K562 (cell line): ENCODE data around the gene COMMD1. TPM values are rescaled to one million over a fixed set of nuclear protein-coding genes. Genes with fewer than 3 reads are reported as not detected.
"Not testable (repeated sequence)": the region's sequence is repeated elsewhere in the genome, so short reads cannot be mapped to it uniquely, and the experiment has no call there.

ENCODE experiments used
- ATAC-seq: fragments of 200-7000 bp; cut with Tn5 transposase; 3 replicates; pipeline ENCODE4 v1.9.1; 2020; ENCODE audit warnings: moderate library complexity
- BruUV-seq: library from RNA; stranded (reverse); fragments of 400-500 nt; replicated peaks from 2 replicates; lab custom pipeline; 2021; lab: Mats Ljungman, UMichigan
- CTCF ChIA-PET: fragments of 300-600 bp; formaldehyde crosslinking; extraction: SDS; loops from one replicate; lab custom pipeline; 2021; ENCODE audit warnings: low intra/inter-chr PET ratio; lab: Yijun Ruan, JAX
- POLR2A ChIA-PET: fragments of 300-600, 350-650 bp; sonication (Branson Sonifier 250); formaldehyde crosslinking; extraction: SDS; loops from one replicate; lab custom pipeline; 2021; ENCODE audit warnings: antibody characterized with exemption, inconsistent platforms; lab: Yijun Ruan, JAX
- DNase-seq, 4 experiments: peaks; one replicate each; pipeline versions ENCODE4 v3.0.0 to v3.0.0-alpha.2; 2011 to 2018; ENCODE audit warnings: low spot score in 3 of 4, mixed read lengths in 3 of 4; ENCODE audit errors: extremely low read depth in 1 of 4
- FAIRE-seq: peaks from 2 replicates; lab custom pipeline; 2011; peaks lifted over from hg19 to GRCh38; lab: Jason Lieb, UNC
- H2AFZ ChIP-seq: 2 replicates; pipeline ENCODE4 v1.6.0; 2011; ENCODE audit warnings: low read depth, low read length, control low read depth, inconsistent platforms
- H3K27ac ChIP-seq: fragments of 200-600 bp; 3 replicates; pipeline ENCODE4 v1.8.0; 2011; ENCODE audit warnings: low read depth, mild to moderate bottlenecking, control low read depth, inconsistent platforms, low read length, moderate library complexity, mixed read lengths; ENCODE audit errors: extremely low read depth
- H3K27me3 ChIP-seq, 2 experiments: fragments of 300-600 bp in 1 of 2; 2 replicates in 1 of 2; 3 replicates in 1 of 2; pipeline versions ENCODE4 v1.6.0 to v1.8.0; 2011; ENCODE audit warnings: inconsistent platforms in 2 of 2, low read length in 2 of 2, mild to moderate bottlenecking in 1 of 2, mixed read lengths in 1 of 2, moderate library complexity in 1 of 2; ENCODE audit not compliant: control insufficient read depth in 2 of 2, insufficient read depth in 2 of 2
- H3K36me3 ChIP-seq: fragments of 300-600 bp; 3 replicates; pipeline ENCODE4 v1.8.0; 2011; ENCODE audit warnings: mild to moderate bottlenecking, low read length, inconsistent platforms; ENCODE audit not compliant: control insufficient read depth, insufficient read depth
- H3K4me1 ChIP-seq, 2 experiments: fragments of 200-600 bp in 1 of 2; replicated peaks in 1 of 2; 2 replicates in 1 of 2; 3 replicates in 1 of 2; pipeline versions ENCODE4 v1.5.1 to v1.8.0; 2011; ENCODE audit warnings: inconsistent platforms in 2 of 2, low read length in 2 of 2, mild to moderate bottlenecking in 1 of 2, mixed read lengths in 1 of 2, moderate library complexity in 1 of 2; ENCODE audit not compliant: control insufficient read depth in 2 of 2, insufficient read depth in 2 of 2
- H3K4me2 ChIP-seq: 2 replicates; pipeline ENCODE4 v1.6.1; 2011; ENCODE audit warnings: low read length, control low read depth, inconsistent platforms, mixed read lengths; ENCODE audit not compliant: insufficient read depth
- H3K4me3 ChIP-seq: fragments of 200-600 bp; sonication (generic), shearing (Covaris generic); 2 replicates; pipeline ENCODE4 v1.5.1; 2016; ENCODE audit warnings: control low read depth, inconsistent platforms
- H3K79me2 ChIP-seq: fragments of 200-600 bp; 3 replicates; pipeline ENCODE4 v1.8.0; 2011; ENCODE audit warnings: low read length, inconsistent platforms; ENCODE audit not compliant: control insufficient read depth, insufficient read depth
- H3K9ac ChIP-seq, 2 experiments: 2 replicates each; pipeline versions ENCODE4 v1.6.0 to v1.6.1; 2011; ENCODE audit warnings: low read depth in 2 of 2, low read length in 2 of 2, control low read depth in 1 of 2, inconsistent platforms in 1 of 2, mild to moderate bottlenecking in 1 of 2, mixed read lengths in 1 of 2; ENCODE audit not compliant: insufficient read depth in 1 of 2
- H3K9me1 ChIP-seq: one replicate; pipeline ENCODE4 v1.6.0; 2011; ENCODE audit warnings: inconsistent platforms, mild to moderate bottlenecking, low read length, moderate library complexity; ENCODE audit not compliant: control insufficient read depth, insufficient read depth
- H3K9me3 ChIP-seq: replicated peaks from 2 replicates; pipeline ENCODE4 v1.5.1; 2011; ENCODE audit warnings: low read depth, low read length, inconsistent platforms; ENCODE audit not compliant: control insufficient read depth, insufficient read depth
- H4K20me1 ChIP-seq: replicated peaks from 2 replicates; pipeline ENCODE4 v1.6.1; 2011; ENCODE audit warnings: low read length, inconsistent platforms, mixed read lengths; ENCODE audit not compliant: control insufficient read depth, insufficient read depth
- HMG20B ChIP-seq: fragments of 250-450 bp; sonication (Bioruptor Pico); IDR thresholded peaks from 2 replicates; pipeline ENCODE4 v1.5.0; 2021; ENCODE audit warnings: mild to moderate bottlenecking
- MCM7 ChIP-seq, 2 experiments: fragments of 450-650 bp; IDR thresholded peaks; 2 replicates each; pipeline ENCODE4 v1.6.1; 2016 to 2018
- SPI1 ChIP-seq: IDR thresholded peaks from 2 replicates; pipeline ENCODE4 v1.6.1; 2011; ENCODE audit warnings: low read depth, low read length, control low read depth, borderline replicate concordance
- ZNF57 ChIP-seq: fragments of 450-650 bp; formaldehyde crosslinking; IDR thresholded peaks from 2 replicates; pipeline ENCODE4 v1.4.0; 2020; ENCODE audit warnings: mild to moderate bottlenecking, moderate library complexity
- ZNF668 ChIP-seq: fragments of 250-450 bp; sonication (Bioruptor Pico); IDR thresholded peaks from 2 replicates; pipeline ENCODE4 v1.8.0; 2022; ENCODE audit warnings: mild to moderate bottlenecking, inconsistent platforms
- WGBS: fragments of 100-300 bp; shearing (Covaris generic); methylation state at CpG from one replicate; pipeline ENCODE4 v1.1.6; 2016; ENCODE audit warnings: low coverage, mixed read lengths; ENCODE audit not compliant: insufficient coverage; ENCODE audit errors: missing lambda C conversion rate; 5-methylcytosine and 5-hydroxymethylcytosine counted together
- in situ Hi-C: fragments of 300-500 bp; cut with MboI; formaldehyde crosslinking; loops from 4 replicates; pipeline ENCODE4 v1.15.0; 2018; ENCODE audit warnings: inconsistent platforms, mixed read lengths
- intact Hi-C: fragments of 100-400 bp; cut with micrococcal nuclease; formaldehyde crosslinking; loops from 2 replicates; pipeline ENCODE4 v1.14.2; 2022
- polyA plus RNA-seq, 8 experiments: library from polyadenylated mRNA; depleted of rRNA in 4 of 8; stranded (reverse) in 5 of 8; unstranded in 3 of 8; fragments of >200 nt; fragmentation: Nextera tagmentation in 2 of 8; fragmentation: Illumina TruSeq in 1 of 8; extraction: Ambion mirVana in 2 of 8; extraction: Trizol in 1 of 8; gene quantifications; 2 replicates each; pipeline versions ENCODE4 v1.2.1 to v1.2.3, GENCODE V29; 2011 to 2014; ENCODE audit warnings: inconsistent platforms in 1 of 8, missing spikeins in 1 of 8
- total RNA-seq, 7 experiments: library from RNA; depleted of rRNA in 6 of 7; stranded (reverse); fragments of >200 nt in 6 of 7; fragmentation: Illumina TruSeq in 2 of 7; extraction: Trizol in 2 of 7; gene quantifications; 2 replicates each; pipeline versions ENCODE4 v1.2.1 to v1.2.3, GENCODE V29; 2011 to 2021; ENCODE audit warnings: low replicate concordance in 1 of 7
- TF ChIP-seq, protein P1 (sequence below): fragments of 450-650 bp; IDR thresholded peaks from one replicate; pipeline ENCODE4 v1.6.1; 2018; ENCODE audit warnings: mild to moderate bottlenecking, moderate library complexity; ENCODE audit not compliant: partially characterized antibody
- TF ChIP-seq, protein P2 (sequence below): fragments of 450-650 bp; IDR thresholded peaks from 2 replicates; pipeline ENCODE4 v1.6.1; 2014; ENCODE audit warnings: low read depth, mild to moderate bottlenecking, moderate library complexity, borderline replicate concordance

COMMD1 gene
- total and polyA plus RNA-seq, 9 of the 15 experiments (the other 6 are each of a cell fraction or from before 2014, with no cell fraction given), result 14.4 to 77.0 (median 21.4) TPM

DNA sequence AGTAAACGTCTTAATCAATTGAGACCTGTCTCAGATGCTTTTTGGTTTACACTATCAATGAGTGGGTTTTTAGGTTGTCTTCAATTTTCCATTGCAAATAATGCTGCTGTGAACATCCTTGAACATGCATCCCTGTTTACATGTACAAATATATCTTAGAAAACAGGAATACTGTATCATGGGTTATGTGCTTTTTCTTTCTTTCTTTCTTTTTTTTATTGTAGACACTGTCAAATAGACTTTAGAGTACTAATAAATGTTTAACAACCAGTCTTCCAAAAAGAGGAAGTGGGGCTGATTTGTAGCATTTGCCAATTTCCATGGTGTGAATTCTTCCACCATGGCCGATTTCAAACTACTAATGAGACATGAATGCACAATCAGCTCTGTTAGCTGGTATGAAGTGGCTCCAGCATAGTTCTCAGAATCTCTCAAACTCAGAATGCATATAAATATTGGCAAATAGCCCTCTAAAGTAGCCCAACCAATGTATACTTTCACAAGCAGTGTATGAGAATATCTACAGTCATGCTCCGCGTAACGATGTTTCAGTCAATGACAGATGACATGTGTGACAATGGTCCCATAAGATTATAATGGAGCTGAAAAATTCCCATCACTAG lies 240.1 kb downstream of the COMMD1 start:
- no peaks in the 10 kb centered on the region for H4K20me1 ChIP-seq
- intact Hi-C loops, result loop anchor here (5.0 kb wide), 1 partner anchor 152 kb away; no protein-coding TSS in a partner anchor
- H3K36me3 ChIP-seq, result no peaks in the 10 kb centered on the region
- H3K9me3 ChIP-seq, result no peaks in the 10 kb centered on the region
- H3K27me3 ChIP-seq, result no peaks in the 10 kb centered on the region
- DNase-seq (no peak), ATAC-seq (no peak), FAIRE-seq (peak; percentile 29)
- H3K4me1 ChIP-seq, result peaks cover 0 to 7% of the 10 kb centered on the region in 2 experiments; a peak in 2 of 5 replicates
- H3K9ac ChIP-seq, result no peak overlapping the region
- H3K27ac ChIP-seq, result no peak overlapping the region
- no peaks in the 10 kb centered on the region for H3K79me2 ChIP-seq
- CTCF ChIA-PET, result no interaction called here
- H3K4me3 ChIP-seq, result no peak overlapping the region
- no TSS peak for BruUV-seq
- in situ Hi-C loops, result no loop called here
- no peaks in the 10 kb centered on the region for H3K9me1 ChIP-seq
- H2AFZ ChIP-seq, result no peak overlapping the region
- TF ChIP-seq ZNF57 (CRISPR knock-in tag), result no peak
- no peak for TF ChIP-seq HMG20B (CRISPR knock-in tag)
- peak; percentile 98 for TF ChIP-seq SPI1
- TF ChIP-seq, protein P1, sequence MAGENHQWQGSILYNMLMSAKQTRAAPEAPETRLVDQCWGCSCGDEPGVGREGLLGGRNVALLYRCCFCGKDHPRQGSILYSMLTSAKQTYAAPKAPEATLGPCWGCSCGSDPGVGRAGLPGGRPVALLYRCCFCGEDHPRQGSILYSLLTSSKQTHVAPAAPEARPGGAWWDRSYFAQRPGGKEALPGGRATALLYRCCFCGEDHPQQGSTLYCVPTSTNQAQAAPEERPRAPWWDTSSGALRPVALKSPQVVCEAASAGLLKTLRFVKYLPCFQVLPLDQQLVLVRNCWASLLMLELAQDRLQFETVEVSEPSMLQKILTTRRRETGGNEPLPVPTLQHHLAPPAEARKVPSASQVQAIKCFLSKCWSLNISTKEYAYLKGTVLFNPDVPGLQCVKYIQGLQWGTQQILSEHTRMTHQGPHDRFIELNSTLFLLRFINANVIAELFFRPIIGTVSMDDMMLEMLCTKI, result no peak
- TF ChIP-seq, protein P2, sequence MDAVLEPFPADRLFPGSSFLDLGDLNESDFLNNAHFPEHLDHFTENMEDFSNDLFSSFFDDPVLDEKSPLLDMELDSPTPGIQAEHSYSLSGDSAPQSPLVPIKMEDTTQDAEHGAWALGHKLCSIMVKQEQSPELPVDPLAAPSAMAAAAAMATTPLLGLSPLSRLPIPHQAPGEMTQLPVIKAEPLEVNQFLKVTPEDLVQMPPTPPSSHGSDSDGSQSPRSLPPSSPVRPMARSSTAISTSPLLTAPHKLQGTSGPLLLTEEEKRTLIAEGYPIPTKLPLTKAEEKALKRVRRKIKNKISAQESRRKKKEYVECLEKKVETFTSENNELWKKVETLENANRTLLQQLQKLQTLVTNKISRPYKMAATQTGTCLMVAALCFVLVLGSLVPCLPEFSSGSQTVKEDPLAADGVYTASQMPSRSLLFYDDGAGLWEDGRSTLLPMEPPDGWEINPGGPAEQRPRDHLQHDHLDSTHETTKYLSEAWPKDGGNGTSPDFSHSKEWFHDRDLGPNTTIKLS, result no peak
- no peak for TF ChIP-seq MCM7 (IDR thresholded peaks at IDR 0.05)
- TF ChIP-seq ZNF668, result no peak
- H3K4me2 ChIP-seq, result no peak overlapping the region
- POLR2A ChIA-PET, result no interaction called here
- 61% methylated on average over 5 of the region's 5 CpGs for WGBS

DNA sequence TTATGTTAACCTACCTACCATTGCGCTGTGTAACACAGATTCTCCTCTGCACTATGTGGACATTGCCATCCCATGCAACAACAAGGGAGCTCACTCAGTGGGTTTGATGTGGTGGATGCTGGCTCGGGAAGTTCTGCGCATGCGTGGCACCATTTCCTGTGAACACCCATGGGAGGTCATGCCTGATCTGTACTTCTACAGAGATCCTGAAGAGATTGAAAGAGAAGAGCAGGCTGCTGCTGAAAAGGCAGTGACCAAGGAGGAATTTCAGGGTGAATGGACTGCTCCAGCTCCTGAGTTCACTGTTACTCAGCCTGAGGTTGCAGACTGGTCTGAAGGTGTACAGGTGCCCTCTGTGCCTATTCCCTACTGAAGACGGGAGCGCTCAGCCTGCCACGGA lies 241.3 kb downstream of the COMMD1 start:
- H3K36me3 ChIP-seq, in situ Hi-C loops, POLR2A ChIA-PET, H3K9me1 ChIP-seq, H3K4me2 ChIP-seq, H3K9ac ChIP-seq, ATAC-seq, H4K20me1 ChIP-seq, DNase-seq, H3K27ac ChIP-seq, H2AFZ ChIP-seq, H3K27me3 ChIP-seq, H3K4me1 ChIP-seq, FAIRE-seq, H3K4me3 ChIP-seq, BruUV-seq, H3K79me2 ChIP-seq, CTCF ChIA-PET, H3K9me3 ChIP-seq: not testable (repeated sequence)
- 71% methylated on average over 6 of the region's 7 CpGs for WGBS
- intact Hi-C loops, result loop anchor here (5.0 kb wide), 1 partner anchor 151 kb away; no protein-coding TSS in a partner anchor
